Body of pancreas (tissue), 4 donors: Measurements from ENCODE around the gene ZIC3.

Source experiments
- CTCF ChIP-seq, 7 experiments: fragments of 450-650 bp in 4 of 7; fragments of 200-600 bp in 3 of 7; sonication (generic) in 3 of 7; IDR thresholded peaks; one replicate each; pipeline ENCODE4 v1.5.1; 2016 to 2019; ENCODE audit warnings: antibody characterized with exemption in 7 of 7
- POLR2A ChIP-seq, 3 donors: fragments of 450-650 bp; IDR thresholded peaks; one replicate each; pipeline ENCODE4 v1.6.1; 2016; ENCODE audit warnings: antibody characterized with exemption in 3 of 3, mild to moderate bottlenecking in 2 of 3

- TF ChIP-seq CTCF (IDR thresholded peaks at IDR 0.05): no peak
- no peak for TF ChIP-seq POLR2A (IDR thresholded peaks at IDR 0.05)
Observed at GRCh38 chrX:137519459-137519858, 46.5 kb upstream of the ZIC3 start.
